ENCODE measurements around the gene GANAB.
"Not testable (repeated sequence)": the region's sequence is repeated elsewhere in the genome, so short reads cannot be mapped to it uniquely, and the experiment has no call there.

GANAB gene

DNA sequence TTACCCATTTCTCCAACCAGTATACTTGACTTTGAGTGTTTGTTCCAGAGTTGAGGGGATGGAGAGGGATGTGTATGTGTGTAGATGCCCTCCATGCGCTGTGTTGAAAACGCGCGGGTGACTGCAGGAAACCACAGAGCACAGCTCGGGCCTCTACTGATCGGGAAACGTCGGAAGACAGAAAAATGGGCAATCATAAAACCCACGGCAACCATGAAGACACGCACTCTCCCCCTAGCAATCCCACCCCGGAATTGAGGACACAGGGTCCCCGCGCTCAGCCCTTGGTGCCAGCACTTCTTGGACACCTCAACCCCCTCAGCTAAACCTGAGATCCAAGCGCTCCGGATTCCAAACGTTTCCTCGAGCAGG lies 24.8 kb upstream of the GANAB start:
- in situ Hi-C loops (cut with MboI; ENCODE audit: low pct_unique_long_range_greater_than_20kb, low sequenced_read_pairs) = no loop called here
- DNase-seq = no peak

DNA sequence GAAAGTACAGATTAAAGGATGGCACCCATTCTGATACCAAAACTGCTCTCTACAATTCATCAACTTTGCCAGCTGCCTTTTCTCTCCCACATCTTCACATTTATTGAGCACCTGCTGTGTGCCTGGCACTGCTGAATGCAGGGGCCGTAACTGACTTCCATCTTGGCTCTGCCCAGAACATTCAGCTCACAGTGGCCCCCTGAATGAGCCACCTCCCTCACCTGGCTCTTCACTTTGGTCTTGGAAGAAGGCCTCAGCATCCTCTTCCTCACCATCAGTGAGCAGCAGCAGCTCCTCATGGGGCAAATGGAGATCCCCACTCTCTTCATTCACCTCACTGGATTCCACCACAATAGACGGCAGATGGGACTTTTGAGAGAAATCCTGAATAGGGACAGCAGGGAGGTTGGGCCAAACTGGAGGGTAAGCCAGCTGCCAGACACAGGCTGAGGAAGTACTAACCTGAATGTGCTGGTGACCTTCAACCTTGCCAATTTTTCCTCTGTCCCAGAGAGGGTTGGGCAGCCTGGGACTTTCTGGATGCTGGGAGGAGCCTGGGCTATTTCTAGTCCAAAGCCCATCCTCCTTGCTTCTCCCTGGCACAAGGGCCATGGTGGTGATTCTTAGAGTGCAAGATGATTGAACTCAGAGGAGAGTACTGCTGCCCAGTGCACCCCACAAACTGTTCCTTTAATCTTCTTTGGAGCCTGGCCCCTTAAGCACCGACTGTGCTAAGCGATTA lies 23.2 kb upstream of the GANAB start:
- in situ Hi-C loops (cut with MboI; ENCODE audit: low pct_unique_long_range_greater_than_20kb, low sequenced_read_pairs) = no loop called here
- no peak for DNase-seq

DNA sequence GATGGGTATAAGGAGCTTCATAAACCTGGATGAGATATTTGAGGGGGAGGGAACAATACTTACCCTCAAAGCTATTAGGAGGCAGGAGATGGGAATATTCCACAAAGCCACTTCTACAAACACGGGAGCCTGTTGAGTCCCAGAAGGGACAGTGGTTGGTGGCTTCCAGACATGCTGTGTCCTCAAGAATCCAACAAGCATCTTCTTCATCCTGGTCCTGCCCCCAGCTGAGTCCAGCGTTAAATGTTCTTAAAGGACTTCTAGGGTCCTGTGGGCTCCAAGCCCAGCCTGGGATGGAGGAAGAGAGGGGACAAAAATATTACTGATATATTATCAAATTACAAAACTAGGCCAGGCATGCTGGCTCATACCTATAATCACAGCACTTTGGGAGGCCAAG lies 21.0 kb upstream of the GANAB start:
- in situ Hi-C loops (cut with MboI; ENCODE audit: low pct_unique_long_range_greater_than_20kb, low sequenced_read_pairs) = no loop called here

DNA sequence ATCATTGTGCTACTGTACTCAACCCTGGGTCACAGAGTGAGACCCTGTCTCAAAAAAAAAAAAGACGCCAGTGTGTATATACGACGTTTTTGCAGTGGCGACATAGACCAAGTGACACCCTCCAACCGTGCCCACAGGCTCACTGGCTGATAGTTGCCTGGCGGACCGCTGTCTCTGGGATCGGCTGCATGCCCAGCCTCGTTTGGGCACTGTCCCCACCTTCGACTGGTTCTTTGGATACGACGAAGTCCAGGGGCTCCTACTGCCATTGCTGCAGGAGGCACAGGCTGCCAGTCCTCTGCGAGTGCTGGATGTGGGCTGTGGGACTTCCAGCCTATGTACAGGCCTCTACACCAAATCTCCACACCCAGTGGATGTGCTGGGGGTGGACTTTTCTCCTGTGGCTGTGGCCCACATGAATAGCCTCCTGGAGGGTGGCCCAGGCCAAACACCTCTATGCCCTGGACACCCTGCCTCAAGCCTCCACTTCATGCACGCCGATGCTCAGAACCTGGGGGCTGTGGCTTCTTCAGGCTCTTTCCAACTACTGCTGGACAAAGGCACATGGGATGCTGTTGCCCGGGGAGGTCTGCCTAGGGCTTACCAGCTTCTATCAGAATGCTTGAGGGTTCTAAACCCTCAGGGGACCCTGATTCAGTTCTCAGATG lies 20.0 kb upstream of the GANAB start:
- in situ Hi-C loops (cut with MboI; ENCODE audit: low pct_unique_long_range_greater_than_20kb, low sequenced_read_pairs) = no loop called here
- no peak for DNase-seq

More for the DNA sequence above, 21.0 kb upstream of the GANAB start:
- DNase-seq = no peak

DNA sequence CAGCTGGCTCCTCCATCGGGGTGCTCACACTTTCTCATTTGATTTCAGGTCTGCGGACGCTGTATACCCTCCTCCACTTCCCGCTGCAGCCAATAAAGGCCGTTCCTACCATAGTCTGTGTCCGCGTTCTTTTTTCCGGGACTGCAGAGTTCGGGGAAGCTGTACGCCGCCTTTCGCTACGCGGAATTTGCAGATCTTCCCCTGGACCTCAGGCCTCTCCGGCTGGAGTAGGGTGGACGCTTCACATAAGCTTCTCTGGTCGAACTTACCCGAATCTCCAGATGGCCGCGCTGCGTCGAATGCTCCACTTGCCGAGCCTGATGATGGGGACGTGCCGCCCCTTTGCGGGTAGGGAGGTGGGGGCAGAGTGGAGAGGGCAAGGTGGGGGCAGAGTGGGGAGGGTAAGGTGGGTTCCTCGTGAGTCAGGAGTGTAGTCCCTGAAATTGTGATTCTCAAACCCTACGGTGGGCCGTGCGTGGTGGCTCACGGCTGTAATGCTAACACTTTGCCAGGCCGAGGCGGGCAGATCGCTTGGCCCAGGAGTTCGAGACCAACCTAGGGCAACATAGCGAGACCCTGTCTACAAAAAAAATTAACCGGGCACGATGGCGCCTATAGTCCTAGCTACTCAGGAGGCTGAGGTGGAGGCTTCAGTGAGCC lies 19.3 kb upstream of the GANAB start:
- in situ Hi-C loops (cut with MboI; ENCODE audit: low pct_unique_long_range_greater_than_20kb, low sequenced_read_pairs) = no loop called here
- DNase-seq = peak; percentile 38

DNA sequence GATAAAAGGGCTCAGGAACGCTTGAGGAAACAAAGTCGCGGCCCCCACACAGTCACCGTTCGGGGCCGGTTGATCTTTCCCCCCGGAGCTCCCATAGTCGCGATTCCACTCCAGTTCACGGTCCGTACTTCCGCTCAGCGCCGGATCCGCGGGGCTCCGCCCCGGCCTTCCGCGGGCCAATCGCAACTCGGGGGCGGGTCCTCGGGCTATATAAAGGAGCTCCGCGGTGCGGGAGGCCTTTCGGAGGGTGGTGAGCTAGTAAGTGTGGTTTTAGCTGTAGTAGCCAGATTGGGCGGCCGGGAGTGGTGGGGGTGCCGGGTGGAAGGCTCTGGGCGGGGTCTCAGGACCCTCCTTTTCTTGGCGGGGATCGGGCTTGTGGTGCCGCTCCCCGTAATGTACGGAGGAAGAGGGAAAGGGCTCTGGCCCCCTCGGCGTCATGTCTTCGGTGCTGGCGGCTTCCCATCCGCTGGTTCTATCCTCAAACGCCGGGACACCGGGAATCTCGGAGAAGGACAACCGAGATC lies 18.7 kb upstream of the GANAB start, which contains the start of the genes C11orf98 and CSKMT:
C11orf98 (minus strand) TSS at position 136 of the 524 bp plus-strand sequence; CDS start at position 95, 41 bp downstream.
CSKMT (plus strand) TSS at position 238 of the 524 bp plus-strand sequence. CDS start 568 bp downstream, outside the sequence.
- DNase-seq = peak; percentile 95

DNA sequence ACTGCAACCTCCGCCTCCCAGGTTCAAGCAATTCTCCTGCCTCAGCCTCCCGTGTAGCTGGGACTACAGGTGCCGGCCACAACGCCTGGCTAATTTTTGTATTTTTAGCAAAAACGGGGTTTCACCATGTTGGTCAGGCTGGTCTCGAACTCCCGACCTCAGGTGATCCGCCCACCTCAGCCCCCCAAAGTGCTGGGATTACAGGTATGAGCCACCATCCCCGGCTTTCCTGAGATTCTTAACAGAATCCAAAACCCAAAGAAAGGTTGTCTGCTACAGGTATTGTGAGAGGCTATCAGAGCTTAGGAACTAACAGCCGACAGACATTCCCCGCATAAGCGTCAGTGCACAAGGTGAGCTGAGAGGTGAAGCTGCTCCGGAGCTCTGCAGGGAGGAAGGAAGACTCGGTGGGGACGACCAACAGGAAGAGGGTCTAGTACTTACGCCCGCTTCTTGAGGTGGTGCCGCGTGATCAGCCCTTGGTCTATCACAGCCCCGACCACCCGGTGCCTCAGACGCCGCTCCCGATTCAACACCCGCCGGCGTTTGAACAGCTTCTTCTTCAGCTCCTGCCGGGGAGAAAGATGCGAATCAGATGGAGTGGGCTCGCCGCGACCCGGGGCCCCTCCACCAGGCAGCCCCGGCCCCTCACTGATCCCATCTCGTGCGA lies 18.1 kb upstream of the GANAB start:
- DNase-seq = no peak
- in situ Hi-C loops (cut with MboI; ENCODE audit: low pct_unique_long_range_greater_than_20kb, low sequenced_read_pairs) = no loop called here

More for the DNA sequence above, 18.7 kb upstream of the GANAB start, which contains the start of the genes C11orf98 and CSKMT:
- in situ Hi-C loops (cut with MboI; ENCODE audit: low pct_unique_long_range_greater_than_20kb, low sequenced_read_pairs) = no loop called here

DNA sequence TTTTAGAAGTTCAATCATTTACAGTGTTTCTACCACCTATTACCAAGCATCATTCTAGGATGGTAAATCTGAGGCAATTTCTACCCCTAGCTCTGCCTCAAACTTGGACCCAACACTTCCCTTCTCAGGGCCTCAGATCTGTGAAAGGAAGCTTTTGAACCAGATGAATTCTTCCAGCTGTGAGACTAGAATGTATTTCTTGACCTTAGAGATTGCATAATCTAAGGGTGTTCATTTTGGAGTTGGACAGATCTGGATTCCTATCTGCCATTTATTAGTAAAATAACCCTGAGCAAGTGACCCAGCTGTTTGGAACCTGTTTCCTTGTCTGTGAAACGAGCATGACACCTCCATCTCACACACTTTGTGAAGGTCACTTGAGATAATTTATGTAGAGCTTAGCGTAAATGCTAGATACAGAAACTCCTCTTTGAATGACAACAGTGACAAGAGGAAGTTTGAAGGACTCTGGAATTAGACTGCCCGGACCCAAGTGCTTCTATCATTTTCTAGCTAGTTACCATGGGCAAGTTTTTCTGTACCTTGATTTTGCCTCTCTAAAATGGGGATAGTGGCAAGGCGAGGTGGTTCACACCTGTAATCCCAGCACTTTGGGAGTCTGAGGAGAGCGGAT lies 10.5 kb upstream of the GANAB start:
- in situ Hi-C loops (cut with MboI; ENCODE audit: low pct_unique_long_range_greater_than_20kb, low sequenced_read_pairs) = no loop called here
- no peak for DNase-seq

DNA sequence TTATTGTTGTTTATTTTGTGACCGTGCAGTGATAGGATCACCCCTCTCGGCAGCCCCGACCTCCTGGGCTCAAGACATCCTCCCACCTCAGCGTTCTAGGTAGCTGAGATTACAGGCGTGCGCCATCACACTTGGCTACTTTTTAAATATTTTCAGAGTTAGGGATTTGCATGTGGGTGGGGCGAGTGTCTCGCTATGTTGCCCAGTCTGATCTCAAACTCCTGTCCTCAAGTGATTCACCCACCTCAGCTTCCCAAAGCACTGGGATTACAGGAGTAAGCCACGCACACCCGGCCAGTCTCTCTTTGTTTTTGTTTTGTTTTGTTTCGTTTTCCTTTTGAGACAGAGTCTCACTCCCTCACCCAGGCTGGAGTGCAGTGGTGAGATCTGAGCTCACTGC lies 7.9 kb upstream of the GANAB start:
- in situ Hi-C loops (cut with MboI; ENCODE audit: low pct_unique_long_range_greater_than_20kb, low sequenced_read_pairs) = no loop called here
- no peak for DNase-seq

DNA sequence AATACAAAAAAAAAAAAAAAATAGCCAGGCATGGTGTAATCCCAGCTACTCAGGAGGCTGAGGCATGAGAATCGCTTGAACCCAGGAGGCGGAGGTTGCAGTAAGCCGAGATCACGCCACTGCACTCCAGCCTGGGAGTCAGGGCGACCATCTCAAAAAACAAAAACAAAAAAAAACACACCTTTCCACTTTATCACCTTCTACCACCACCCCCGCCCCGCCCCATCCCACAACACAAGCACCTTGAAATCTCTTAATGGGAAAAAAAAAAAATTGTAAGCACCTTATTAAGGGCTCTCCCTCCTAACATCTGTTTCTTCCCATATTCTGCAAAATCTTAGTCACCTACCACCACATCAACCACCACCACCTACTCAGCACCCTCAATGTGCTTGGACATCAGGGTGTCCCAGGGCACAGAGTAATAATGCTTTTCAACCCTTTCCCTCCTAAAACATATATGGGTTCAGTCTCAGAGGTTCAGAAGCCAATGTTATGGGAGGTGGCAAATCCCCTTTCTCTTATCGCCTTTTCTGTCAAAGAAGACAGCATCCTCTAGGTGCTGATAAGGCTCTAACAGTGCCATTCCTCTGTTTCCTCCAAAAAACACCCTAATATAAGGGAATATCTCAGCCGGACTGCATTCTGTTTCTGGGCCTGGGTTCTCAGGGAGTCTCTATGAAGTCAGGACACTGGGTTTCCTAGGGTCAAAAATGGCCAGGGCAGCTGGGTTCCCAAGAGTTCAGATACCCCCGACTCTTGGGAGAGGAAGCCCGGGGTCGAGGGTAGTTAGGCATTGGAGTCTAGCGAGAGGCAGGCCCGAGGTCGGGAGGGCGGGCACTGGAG lies 6.0 kb upstream of the GANAB start:
- DNase-seq = no peak

DNA sequence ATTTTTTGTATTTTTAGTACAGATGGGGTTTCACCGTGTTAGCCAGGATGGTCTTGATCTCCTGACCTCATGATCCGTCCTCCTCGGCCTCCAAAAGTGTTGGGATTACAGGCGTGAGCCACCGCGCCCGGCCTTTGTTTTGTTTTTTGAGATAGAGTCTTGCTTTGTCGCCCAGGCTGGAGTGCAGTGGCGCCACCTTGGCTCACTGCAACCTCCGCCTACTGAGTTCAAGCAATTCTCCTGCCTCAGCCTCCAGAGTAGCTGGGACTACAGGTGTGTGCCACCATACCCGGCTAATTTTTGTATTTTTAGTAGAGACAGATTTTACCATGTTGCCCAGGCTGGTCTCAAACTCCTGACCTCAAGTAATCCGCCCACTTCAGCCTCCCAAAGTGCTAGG lies 3.9 kb upstream of the GANAB start:
- DNase-seq; in situ Hi-C loops (cut with MboI; ENCODE audit: low pct_unique_long_range_greater_than_20kb, low sequenced_read_pairs): not testable (repeated sequence)

More for the DNA sequence above, 6.0 kb upstream of the GANAB start:
- in situ Hi-C loops (cut with MboI; ENCODE audit: low pct_unique_long_range_greater_than_20kb, low sequenced_read_pairs) = no loop called here

DNA sequence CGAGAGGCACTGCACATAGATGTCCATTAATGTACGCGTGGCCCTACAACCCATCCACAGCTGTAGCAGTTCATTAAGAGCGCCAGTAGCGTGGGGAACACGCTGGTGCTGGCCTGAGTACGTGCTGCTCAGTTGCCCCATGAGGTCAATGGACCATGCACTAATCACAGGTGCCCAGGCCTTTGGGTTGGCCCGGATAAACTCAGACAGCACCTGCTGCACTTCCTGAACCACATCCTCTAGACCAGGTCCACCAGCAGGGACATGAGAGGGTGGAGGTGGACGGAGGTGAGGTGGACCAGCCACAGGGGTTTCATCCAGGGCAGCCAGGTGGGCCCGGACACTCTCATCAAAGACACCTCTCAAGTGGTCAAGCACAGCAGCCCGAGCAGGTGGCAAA lies 3.1 kb upstream of the GANAB start:
- no peak for DNase-seq
- in situ Hi-C loops (cut with MboI; ENCODE audit: low pct_unique_long_range_greater_than_20kb, low sequenced_read_pairs) = no loop called here

DNA sequence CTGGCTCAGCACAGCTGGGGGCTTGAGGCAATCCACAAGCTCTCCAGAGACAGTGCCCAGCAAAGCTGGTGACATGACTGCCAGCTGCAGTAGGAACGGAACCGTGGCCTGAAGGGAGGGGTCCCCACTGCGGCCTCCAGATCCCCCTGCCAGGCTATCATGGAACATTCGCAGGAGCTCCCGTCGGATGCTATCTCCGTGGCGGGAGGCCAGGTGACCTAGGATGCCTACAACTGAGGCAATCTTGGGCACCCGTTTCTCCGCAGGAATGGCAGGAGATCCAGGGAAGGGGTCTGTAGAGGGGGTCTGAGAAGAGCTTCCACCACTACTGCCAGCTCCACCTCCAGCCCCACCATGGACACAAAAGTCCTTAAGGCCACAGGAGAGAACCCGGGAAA lies 2.6 kb upstream of the GANAB start:
- in situ Hi-C loops (cut with MboI; ENCODE audit: low pct_unique_long_range_greater_than_20kb, low sequenced_read_pairs) = no loop called here
- no peak for DNase-seq

DNA sequence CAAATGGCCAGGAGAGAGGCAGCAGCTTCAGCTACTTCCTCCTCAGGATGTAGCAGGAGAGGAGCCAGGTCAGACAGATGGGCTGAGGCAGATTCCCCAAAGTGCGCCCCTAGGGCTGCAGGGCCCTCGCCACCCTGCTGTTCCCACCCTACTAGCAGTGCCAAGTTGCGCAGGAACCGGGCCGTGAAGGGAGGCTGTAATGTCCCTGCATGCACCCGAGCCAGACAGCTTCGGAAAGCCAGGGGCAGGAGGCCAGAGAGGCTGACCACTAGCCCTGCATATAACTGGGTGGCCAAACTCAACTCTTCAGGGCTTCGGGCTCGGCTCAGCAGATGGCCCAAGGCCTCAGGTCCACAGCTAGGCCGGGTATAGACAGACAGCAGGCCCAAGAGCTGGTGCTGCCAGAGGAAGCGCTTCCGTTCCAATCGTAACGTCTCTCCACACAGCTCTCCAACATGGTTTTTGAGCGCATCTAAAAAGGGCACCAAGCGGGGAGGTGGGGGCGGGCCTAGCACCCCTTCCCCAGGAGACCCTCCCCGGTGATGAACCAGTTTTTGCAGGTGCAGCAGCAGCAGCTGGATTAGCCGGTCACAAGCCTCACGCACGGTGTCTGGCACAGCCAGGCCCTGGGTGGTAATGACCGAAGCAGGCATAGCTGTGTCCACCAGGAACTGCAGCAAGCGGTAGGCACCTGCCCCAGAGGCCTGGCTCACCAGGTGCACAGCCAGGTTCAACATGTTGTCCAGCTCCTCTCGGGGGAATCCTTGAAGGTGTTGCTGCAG lies 2.0 kb upstream of the GANAB start:
- DNase-seq = no peak
- in situ Hi-C loops (cut with MboI; ENCODE audit: low pct_unique_long_range_greater_than_20kb, low sequenced_read_pairs) = no loop called here

DNA sequence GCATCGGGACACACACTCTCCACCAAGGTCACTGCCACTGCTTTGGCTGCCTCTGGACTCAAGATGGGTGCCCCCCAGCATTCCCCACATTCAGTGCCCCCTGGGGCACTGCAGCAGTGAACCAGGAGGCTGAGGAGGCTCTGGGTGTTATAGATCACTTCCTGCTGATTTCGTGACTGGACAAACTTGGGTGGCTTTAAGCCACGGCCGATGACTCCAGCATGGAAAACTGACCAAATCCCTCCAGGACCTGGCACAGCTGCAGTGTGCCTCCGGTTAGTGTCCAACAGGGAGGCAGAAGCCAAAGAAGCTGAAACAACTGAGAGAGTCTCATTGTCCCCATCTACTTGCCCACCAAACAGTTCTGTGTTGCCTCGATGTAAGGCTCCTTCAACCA lies 1.2 kb upstream of the GANAB start:
- in situ Hi-C loops (cut with MboI; ENCODE audit: low pct_unique_long_range_greater_than_20kb, low sequenced_read_pairs) = no loop called here
- DNase-seq = no peak

DNA sequence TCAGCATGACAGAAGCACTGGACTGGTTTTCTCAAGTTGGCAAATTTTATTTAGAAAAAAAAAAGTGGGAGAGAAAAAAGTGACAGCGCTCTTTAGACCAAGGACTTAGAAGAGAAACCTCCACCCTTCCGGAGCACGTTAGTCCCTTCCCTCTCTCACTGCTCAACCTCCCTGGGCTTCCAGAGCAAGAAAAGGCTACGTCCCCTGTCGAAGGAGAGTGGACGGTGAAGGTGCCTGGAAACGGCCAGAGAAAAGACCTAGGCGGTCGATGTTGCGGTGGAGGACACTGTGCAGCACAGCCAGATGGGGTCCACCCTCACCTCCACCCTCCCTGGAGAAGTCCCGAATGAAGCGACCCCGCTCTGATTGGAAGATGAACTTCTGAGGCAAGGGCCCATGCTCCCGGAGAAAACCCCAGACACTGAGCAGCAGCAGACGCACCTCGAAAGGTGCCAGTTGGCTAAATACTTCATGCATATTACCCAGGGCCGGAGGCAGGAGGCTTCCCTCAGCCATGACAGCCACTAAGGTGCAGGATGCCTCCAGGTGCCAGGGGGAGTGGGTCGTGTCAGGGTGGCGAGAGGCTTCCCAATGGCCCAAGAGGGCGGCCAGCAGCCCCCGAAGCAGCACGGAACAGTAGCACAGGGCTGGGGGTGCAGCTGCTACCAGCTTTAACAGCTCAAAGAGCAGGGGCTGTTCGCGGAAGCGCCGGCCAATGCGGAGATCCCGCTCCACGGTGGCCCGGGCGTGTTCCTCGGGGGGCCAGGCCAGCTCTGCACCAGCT lies 604 bp upstream of the GANAB start:
- DNase-seq = no peak
- in situ Hi-C loops (cut with MboI; ENCODE audit: low pct_unique_long_range_greater_than_20kb, low sequenced_read_pairs) = no loop called here

DNA sequence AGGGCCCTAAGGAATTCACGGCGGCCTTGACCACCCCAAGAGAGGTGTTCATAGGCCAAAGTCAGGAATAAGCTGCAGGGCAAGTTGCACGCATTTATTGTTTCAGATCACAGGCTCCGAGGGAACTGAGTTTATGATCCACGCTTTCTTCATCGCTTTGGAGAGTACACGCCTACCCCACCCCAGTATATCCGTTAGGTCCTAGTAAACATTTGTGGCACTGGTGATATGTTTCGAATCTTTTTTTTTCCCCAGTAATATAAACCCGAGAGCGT lies 805 bp downstream of the GANAB start:
- no peak for DNase-seq

More for the DNA sequence above, 805 bp downstream of the GANAB start:
- in situ Hi-C loops (cut with MboI; ENCODE audit: low pct_unique_long_range_greater_than_20kb, low sequenced_read_pairs) = no loop called here
